Hypothalamus (tissue), 51 donors: ENCODE results near the gene GAPDHS.

Source experiments
- DNase-seq, 51 donors: peaks; one replicate each; lab custom pipeline; 2025; lab: John Stamatoyannopoulos, UW

GAPDHS gene

DNA sequence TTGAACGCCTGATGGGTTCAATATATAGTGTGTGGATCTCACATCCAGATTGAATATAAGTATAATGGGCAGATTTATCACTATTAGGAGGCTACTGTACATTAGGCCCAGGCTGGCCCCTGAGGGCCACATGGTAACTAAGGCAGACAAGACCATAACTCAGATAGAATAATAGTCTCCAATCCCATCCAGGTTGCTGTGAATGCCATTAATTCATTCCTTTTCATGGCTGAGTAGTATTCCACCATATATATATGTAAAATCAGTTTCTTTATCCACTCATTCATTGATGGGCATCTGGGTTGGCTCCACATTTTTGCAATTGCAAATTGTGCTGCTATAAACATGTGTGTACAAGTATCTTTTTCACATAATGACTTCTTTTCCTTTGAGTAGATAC, 44.7 kb downstream of the GAPDHS start:
- DNase-seq, result no peak

DNA sequence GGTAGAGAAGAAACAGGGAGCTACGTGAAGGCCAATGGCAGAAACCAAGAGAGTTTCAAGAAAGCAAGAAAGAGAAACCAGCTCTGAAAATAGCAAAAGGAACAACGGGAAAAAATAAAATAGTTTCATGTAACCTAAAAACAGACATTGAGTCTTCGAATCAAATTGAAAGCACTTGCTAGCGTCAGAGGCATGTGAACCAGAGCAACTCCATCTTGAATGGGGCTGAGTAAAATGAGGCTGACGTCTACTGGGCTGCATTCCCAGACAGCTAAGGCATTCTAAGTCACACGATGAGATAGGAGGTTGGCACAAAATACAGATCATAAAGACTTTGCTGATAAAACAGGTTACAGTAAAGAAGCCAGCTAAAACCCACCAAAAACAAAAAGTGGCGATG, 45.5 kb downstream of the GAPDHS start:
- DNase-seq, result no peak

DNA sequence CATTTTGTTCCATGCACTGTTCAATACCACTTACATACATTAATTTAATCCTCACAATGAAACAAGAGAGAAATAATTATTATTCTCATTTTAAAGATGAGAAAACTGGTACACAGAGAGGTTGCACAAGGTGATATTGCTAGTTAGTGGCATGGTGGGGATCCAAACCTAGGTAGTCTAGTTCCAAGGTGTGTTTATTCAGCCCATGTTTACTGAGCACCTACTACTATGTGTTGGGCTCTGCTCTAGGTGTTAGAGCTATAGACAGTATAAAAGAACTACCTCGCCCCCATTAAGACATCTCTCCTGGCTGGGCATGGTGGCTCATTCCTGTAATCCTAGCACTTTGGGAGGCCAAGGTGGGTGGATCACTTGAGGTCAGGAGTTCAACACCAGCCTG, 49.5 kb downstream of the GAPDHS start:
- no peak for DNase-seq

DNA sequence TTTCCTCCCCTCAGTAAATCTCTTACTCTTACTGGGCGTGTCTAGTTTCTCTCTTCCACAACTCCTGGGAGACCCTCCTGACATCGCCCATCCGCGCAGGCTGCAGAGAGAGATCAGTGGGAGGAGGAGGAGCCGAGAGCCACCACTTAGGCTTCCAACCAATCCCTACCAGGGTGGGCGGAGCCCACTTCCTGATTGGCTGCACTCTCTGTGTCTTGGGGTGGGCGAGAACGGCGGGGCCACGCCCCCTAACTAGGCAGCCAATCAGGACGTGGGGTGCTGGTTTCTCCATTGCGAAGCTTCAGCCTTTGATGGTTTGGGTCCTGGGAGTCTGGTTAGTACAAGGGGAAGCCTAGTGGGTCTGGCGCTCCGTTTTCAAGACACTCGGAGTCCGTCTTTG, 52.6 kb downstream of the GAPDHS start, which contains the start of gene PMIS2:
PMIS2 (plus strand) TSS at position 326 of the 400 bp plus-strand sequence. CDS start 87 bp downstream, outside the sequence.
- DNase-seq, result peak in 1 of 51 donors; percentile 23

DNA sequence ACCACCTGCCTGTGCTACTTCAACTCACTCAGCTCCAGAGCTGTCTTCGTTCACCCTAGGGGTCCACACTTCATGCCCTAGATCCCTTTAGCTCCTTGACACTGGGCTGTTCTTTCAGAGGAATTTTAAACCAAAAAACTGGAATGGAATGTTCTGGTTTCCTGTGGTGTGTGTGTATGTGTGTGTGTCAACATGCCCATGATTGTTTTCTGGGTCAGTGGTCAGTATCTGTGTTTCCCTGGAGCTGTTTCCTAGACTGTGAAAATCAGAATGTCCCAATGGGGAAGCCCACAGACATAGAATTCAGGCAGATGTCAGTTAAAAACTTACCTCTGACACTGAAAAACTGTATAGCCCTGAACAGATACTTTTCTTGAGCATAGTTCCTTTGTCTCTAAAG, 54.1 kb downstream of the GAPDHS start:
- DNase-seq, result no peak

DNA sequence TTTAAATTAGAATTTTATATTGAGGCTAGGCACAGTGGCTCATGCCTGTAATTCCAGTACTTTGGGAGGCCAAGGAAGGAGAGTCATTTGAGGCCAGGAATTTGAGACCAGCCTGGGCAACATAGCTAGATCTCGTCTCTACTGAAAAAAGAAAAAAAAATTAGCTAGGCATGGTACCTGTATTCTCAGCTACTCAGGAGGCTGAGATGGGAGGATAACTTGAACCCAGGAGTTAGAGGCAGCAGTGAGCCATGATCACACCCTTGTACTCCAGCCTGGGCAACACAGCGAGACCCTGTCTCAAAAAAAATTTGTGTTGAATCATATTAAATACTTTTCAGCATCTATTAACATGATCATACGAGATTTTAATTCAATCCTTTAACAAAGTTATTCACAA, 57.6 kb downstream of the GAPDHS start:
- DNase-seq, result no peak

DNA sequence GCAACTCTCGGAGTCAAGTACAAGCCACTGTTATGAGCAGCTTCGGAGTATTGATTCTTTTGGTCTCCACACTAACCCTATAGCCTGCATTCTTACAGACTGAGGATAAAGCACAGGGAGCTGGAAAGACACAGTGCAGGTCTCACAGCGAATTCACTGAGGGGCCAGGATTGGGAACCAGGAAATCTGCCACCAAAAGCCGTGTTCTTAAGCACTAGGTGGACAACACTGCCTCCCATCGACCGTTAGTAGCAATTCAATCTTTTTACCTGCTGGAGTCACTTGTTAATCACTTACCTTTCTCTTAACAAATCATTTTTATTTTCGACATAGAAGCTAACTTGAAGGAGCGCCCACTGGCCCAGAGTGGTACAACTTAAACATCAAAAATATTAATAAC, 59.0 kb downstream of the GAPDHS start:
- peak in 2 of 51 donors; percentile 0 to 2 for DNase-seq
